ENCODE measurements around the gene HJURP.

DNA sequence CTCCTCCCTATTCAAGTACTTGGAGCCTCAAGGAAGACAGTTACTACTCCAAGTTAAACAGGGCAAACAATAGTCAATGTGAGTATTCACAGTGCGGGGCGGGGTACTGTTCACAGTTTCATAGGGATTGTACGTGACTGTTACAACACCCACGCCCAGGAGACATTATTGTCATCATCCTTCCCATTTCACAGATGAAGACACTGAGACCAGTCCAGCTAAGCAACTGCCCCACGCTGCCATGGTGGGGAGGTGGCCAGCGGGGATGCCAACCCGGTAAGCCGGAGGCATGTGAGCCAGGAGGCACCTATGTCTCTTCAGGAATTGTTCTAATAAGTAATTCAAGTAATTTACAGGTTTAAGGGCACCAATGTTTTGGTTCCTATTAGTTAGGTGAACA is 982 bp downstream of the HJURP start:
- TF ChIP-seq, protein P1, sequence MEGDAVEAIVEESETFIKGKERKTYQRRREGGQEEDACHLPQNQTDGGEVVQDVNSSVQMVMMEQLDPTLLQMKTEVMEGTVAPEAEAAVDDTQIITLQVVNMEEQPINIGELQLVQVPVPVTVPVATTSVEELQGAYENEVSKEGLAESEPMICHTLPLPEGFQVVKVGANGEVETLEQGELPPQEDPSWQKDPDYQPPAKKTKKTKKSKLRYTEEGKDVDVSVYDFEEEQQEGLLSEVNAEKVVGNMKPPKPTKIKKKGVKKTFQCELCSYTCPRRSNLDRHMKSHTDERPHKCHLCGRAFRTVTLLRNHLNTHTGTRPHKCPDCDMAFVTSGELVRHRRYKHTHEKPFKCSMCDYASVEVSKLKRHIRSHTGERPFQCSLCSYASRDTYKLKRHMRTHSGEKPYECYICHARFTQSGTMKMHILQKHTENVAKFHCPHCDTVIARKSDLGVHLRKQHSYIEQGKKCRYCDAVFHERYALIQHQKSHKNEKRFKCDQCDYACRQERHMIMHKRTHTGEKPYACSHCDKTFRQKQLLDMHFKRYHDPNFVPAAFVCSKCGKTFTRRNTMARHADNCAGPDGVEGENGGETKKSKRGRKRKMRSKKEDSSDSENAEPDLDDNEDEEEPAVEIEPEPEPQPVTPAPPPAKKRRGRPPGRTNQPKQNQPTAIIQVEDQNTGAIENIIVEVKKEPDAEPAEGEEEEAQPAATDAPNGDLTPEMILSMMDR (IDR thresholded peaks at IDR 0.05), result no peak
- TF ChIP-seq POLR2A (IDR thresholded peaks at IDR 0.05) (no peak), POLR2AphosphoS5 (IDR thresholded peaks at IDR 0.05) (no peak), EP300 (IDR thresholded peaks at IDR 0.05) (no peak)

Measured in sigmoid colon (tissue), 4 donors.